HEK293 (cell line): ENCODE results near the gene LINC00237.

Experiments
- FEZF1 ChIP-seq: fragments of 450-650 bp; formaldehyde crosslinking; IDR thresholded peaks from 2 replicates; pipeline ENCODE4 v1.5.1; 2016; ENCODE audit warnings: missing biosample characterization, missing genetic modification characterization
- HOXD13 ChIP-seq: sonication (generic); formaldehyde crosslinking; IDR thresholded peaks from 2 replicates; pipeline ENCODE4 v1.8.0; 2022; ENCODE audit warnings: missing genetic modification reagents, borderline replicate concordance
- KLF8 ChIP-seq: fragments of 450-650 bp; formaldehyde crosslinking; IDR thresholded peaks from 2 replicates; pipeline ENCODE4 v1.5.1; 2016; ENCODE audit warnings: missing biosample characterization, missing genetic modification characterization
- KLF9 ChIP-seq: fragments of 450-650 bp; formaldehyde crosslinking; IDR thresholded peaks from 2 replicates; pipeline ENCODE4 v1.5.1; 2016; ENCODE audit warnings: missing biosample characterization, missing genetic modification characterization, low read depth
- MEIS1 ChIP-seq: sonication (generic); formaldehyde crosslinking; IDR thresholded peaks from 2 replicates; pipeline ENCODE4 v1.8.1; 2022; ENCODE audit warnings: missing genetic modification reagents, mild to moderate bottlenecking, borderline replicate concordance
- OSR2 ChIP-seq: fragments of 450-650 bp; formaldehyde crosslinking; IDR thresholded peaks from 2 replicates; pipeline ENCODE4 v1.5.1; 2016; ENCODE audit warnings: missing biosample characterization, missing genetic modification characterization
- PRDM2 ChIP-seq: fragments of 450-650 bp; formaldehyde crosslinking; IDR thresholded peaks from 2 replicates; pipeline ENCODE4 v1.5.1; 2016; ENCODE audit warnings: missing biosample characterization, missing genetic modification characterization, borderline replicate concordance
- SCRT1 ChIP-seq: fragments of 450-650 bp; formaldehyde crosslinking; IDR thresholded peaks from 2 replicates; pipeline ENCODE4 v1.5.1; 2016; ENCODE audit warnings: missing biosample characterization, missing genetic modification characterization, borderline replicate concordance
- SP7 ChIP-seq: fragments of 450-650 bp; formaldehyde crosslinking; IDR thresholded peaks from 2 replicates; pipeline ENCODE4 v1.5.1; 2016; ENCODE audit warnings: missing biosample characterization, missing genetic modification characterization
- TRIM28 ChIP-seq: IDR thresholded peaks from 2 replicates; pipeline ENCODE4 v1.6.1; 2011; ENCODE audit warnings: low read length, control low read depth, borderline replicate concordance
- ZBTB48 ChIP-seq: fragments of 450-650 bp; formaldehyde crosslinking; IDR thresholded peaks from 2 replicates; pipeline ENCODE4 v1.5.1; 2016; ENCODE audit warnings: missing biosample characterization, missing genetic modification characterization
- ZBTB8A ChIP-seq: fragments of 450-650 bp; formaldehyde crosslinking; IDR thresholded peaks from 2 replicates; pipeline ENCODE4 v1.5.1; 2016; ENCODE audit warnings: missing biosample characterization, missing genetic modification characterization
- ZFP3 ChIP-seq: fragments of 450-650 bp; formaldehyde crosslinking; IDR thresholded peaks from 2 replicates; pipeline ENCODE4 v1.5.1; 2016; ENCODE audit warnings: low read depth, missing biosample characterization, missing genetic modification characterization
- ZNF202 ChIP-seq: fragments of 450-650 bp; formaldehyde crosslinking; IDR thresholded peaks from 2 replicates; pipeline ENCODE4 v1.5.1; 2016; ENCODE audit warnings: missing biosample characterization, missing genetic modification characterization, borderline replicate concordance
- ZNF391 ChIP-seq: fragments of 450-650 bp; formaldehyde crosslinking; IDR thresholded peaks from 2 replicates; pipeline ENCODE4 v1.5.1; 2016; ENCODE audit warnings: low read depth, missing biosample characterization, missing genetic modification characterization, borderline replicate concordance
- ZNF416 ChIP-seq: fragments of 450-650 bp; formaldehyde crosslinking; IDR thresholded peaks from 2 replicates; pipeline ENCODE4 v1.5.1; 2016; ENCODE audit warnings: missing biosample characterization, missing genetic modification characterization
- ZNF514 ChIP-seq: fragments of 450-650 bp; formaldehyde crosslinking; IDR thresholded peaks from 2 replicates; pipeline ENCODE4 v1.5.1; 2016; ENCODE audit warnings: missing biosample characterization, missing genetic modification characterization
- ZNF624 ChIP-seq: fragments of 450-650 bp; formaldehyde crosslinking; IDR thresholded peaks from 2 replicates; pipeline ENCODE4 v1.5.1; 2017; ENCODE audit warnings: missing biosample characterization, missing genetic modification characterization
- ZNF654 ChIP-seq: fragments of 450-650 bp; formaldehyde crosslinking; IDR thresholded peaks from 2 replicates; pipeline ENCODE4 v1.5.1; 2016; ENCODE audit warnings: low read depth, missing biosample characterization, missing genetic modification characterization
- ZNF664 ChIP-seq: fragments of 450-650 bp; formaldehyde crosslinking; IDR thresholded peaks from 2 replicates; pipeline ENCODE4 v1.5.1; 2016; ENCODE audit warnings: missing biosample characterization, missing genetic modification characterization
- ZNF76 ChIP-seq: fragments of 450-650 bp; formaldehyde crosslinking; IDR thresholded peaks from 2 replicates; pipeline ENCODE4; 2016; ENCODE audit warnings: low read depth, missing biosample characterization, missing genetic modification characterization, borderline replicate concordance
- ZNF791 ChIP-seq: fragments of 450-650 bp; formaldehyde crosslinking; IDR thresholded peaks from 2 replicates; pipeline ENCODE4 v1.5.1; 2016; ENCODE audit warnings: missing biosample characterization, missing genetic modification characterization
- ZNF792 ChIP-seq: fragments of 450-650 bp; formaldehyde crosslinking; IDR thresholded peaks from 2 replicates; pipeline ENCODE4 v1.5.1; 2016; ENCODE audit warnings: missing biosample characterization, missing genetic modification characterization
- ZSCAN18 ChIP-seq: fragments of 450-650 bp; formaldehyde crosslinking; IDR thresholded peaks from 2 replicates; pipeline ENCODE4 v1.5.1; 2016; ENCODE audit warnings: missing biosample characterization, missing genetic modification characterization
- ZSCAN23 ChIP-seq: fragments of 450-650 bp; formaldehyde crosslinking; IDR thresholded peaks from 2 replicates; pipeline ENCODE4 v1.5.1; 2016; ENCODE audit warnings: missing biosample characterization, missing genetic modification characterization
- ZXDB ChIP-seq: fragments of 450-650 bp; formaldehyde crosslinking; IDR thresholded peaks from 2 replicates; pipeline ENCODE4 v1.5.1; 2016; ENCODE audit warnings: missing biosample characterization, missing genetic modification characterization
- TF ChIP-seq, protein P1 (sequence below): fragments of 450-650 bp; formaldehyde crosslinking; IDR thresholded peaks from 2 replicates; pipeline ENCODE4 v1.5.1; 2016; ENCODE audit warnings: missing biosample characterization, missing genetic modification characterization
- TF ChIP-seq, protein P2 (sequence below): fragments of 450-650 bp; formaldehyde crosslinking; IDR thresholded peaks from 2 replicates; pipeline ENCODE4 v1.5.1; 2016; ENCODE audit warnings: missing biosample characterization, missing genetic modification characterization, borderline replicate concordance
- TF ChIP-seq, protein P3 (sequence below): fragments of 450-650 bp; formaldehyde crosslinking; IDR thresholded peaks from 2 replicates; pipeline ENCODE4 v1.5.1; 2016; ENCODE audit warnings: missing biosample characterization, missing genetic modification characterization

Gene LINC00237

DNA sequence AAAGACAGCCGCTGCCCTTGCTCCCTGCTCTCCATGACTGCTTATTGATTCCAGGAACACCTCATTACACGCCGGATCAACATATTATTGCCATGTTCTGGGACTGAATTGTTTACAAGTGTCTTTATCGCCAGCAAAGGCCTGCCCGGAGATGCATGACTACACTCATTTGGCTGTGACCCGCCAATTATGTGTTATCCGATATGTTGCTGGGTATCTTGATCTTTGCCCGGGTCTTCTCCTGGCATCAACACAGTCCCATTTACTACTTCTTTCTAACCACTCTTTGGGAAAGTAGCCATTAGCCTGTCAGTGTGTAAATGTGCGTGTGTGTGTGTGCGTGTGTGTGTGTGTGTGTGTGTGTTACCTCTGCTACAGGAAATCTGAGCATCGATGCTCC lies 15.4 kb downstream of the LINC00237 start (continued):
- TF ChIP-seq ZNF416 (no peak), ZNF792 (no peak), HOXD13 (CRISPR knock-in tag) (0 out of 2 replicates have a peak, but pooled peaks have one; percentile 13), ZNF514 (tag by site-specific recombination) (no peak), MEIS1 (CRISPR knock-in tag) (no peak), SP7 (tag by site-specific recombination) (peak; percentile 100), FEZF1 (tag by site-specific recombination) (peak; percentile 54; the same call in 1 of the 2 replicates), ZNF654 (tag by site-specific recombination) (no peak), ZNF791 (tag by site-specific recombination) (no peak), ZXDB (tag by site-specific recombination) (no peak; the same call in 1 of the 2 replicates), ZNF76 (tag by site-specific recombination) (no peak), ZFP3 (tag by site-specific recombination) (no peak), ZBTB48 (tag by site-specific recombination) (no peak), PRDM2 (tag by site-specific recombination) (no peak), ZNF664 (tag by site-specific recombination) (no peak), ZNF391 (tag by site-specific recombination) (no peak; the same call in 1 of the 2 replicates), SCRT1 (tag by site-specific recombination) (no peak), KLF9 (tag by site-specific recombination) (0 out of 2 replicates have a peak, but pooled peaks have one; percentile 11), ZNF624 (no peak), KLF8 (tag by site-specific recombination) (peak; percentile 35; the same call in 1 of the 2 replicates), ZNF202 (no peak), ZBTB8A (no peak), TRIM28 (no peak), ZSCAN18 (tag by site-specific recombination) (0 out of 2 replicates have a peak, but pooled peaks have one; percentile 44), OSR2 (tag by site-specific recombination) (peak; percentile 14; the same call in 1 of the 2 replicates), ZSCAN23 (tag by site-specific recombination) (no peak)
- TF ChIP-seq, protein P1, sequence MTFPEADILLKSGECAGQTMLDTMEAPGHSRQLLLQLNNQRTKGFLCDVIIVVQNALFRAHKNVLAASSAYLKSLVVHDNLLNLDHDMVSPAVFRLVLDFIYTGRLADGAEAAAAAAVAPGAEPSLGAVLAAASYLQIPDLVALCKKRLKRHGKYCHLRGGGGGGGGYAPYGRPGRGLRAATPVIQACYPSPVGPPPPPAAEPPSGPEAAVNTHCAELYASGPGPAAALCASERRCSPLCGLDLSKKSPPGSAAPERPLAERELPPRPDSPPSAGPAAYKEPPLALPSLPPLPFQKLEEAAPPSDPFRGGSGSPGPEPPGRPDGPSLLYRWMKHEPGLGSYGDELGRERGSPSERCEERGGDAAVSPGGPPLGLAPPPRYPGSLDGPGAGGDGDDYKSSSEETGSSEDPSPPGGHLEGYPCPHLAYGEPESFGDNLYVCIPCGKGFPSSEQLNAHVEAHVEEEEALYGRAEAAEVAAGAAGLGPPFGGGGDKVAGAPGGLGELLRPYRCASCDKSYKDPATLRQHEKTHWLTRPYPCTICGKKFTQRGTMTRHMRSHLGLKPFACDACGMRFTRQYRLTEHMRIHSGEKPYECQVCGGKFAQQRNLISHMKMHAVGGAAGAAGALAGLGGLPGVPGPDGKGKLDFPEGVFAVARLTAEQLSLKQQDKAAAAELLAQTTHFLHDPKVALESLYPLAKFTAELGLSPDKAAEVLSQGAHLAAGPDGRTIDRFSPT (tag by site-specific recombination) = peak; percentile 28; the same call in 1 of the 2 replicates
- TF ChIP-seq, protein P2, sequence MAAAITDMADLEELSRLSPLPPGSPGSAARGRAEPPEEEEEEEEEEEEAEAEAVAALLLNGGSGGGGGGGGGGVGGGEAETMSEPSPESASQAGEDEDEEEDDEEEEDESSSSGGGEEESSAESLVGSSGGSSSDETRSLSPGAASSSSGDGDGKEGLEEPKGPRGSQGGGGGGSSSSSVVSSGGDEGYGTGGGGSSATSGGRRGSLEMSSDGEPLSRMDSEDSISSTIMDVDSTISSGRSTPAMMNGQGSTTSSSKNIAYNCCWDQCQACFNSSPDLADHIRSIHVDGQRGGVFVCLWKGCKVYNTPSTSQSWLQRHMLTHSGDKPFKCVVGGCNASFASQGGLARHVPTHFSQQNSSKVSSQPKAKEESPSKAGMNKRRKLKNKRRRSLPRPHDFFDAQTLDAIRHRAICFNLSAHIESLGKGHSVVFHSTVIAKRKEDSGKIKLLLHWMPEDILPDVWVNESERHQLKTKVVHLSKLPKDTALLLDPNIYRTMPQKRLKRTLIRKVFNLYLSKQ (tag by site-specific recombination) = no peak
- TF ChIP-seq, protein P3, sequence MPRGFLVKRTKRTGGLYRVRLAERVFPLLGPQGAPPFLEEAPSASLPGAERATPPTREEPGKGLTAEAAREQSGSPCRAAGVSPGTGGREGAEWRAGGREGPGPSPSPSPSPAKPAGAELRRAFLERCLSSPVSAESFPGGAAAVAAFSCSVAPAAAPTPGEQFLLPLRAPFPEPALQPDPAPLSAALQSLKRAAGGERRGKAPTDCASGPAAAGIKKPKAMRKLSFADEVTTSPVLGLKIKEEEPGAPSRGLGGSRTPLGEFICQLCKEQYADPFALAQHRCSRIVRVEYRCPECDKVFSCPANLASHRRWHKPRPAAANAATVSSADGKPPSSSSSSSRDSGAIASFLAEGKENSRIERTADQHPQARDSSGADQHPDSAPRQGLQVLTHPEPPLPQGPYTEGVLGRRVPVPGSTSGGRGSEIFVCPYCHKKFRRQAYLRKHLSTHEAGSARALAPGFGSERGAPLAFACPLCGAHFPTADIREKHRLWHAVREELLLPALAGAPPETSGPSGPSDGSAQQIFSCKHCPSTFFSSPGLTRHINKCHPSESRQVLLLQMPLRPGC (tag by site-specific recombination) = 0 out of 2 replicates have a peak, but pooled peaks have one; percentile 46
